ENCODE results near the gene NFIA.

DNA sequence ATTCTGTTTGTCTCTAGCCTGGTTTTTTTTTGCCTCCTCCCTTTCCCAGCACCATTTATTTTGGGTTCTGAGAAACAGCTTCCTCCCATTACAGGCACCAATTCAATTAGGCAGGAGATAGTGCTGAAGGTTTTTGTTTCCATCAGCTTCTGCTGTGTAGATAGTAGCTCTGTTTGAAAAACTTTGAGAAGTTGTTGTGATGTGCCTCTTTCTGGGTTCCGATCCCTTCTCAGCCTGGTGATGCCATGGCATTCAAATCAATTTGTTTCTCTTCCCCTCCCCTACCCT, 109.0 kb downstream of the NFIA start:
- TF ChIP-seq, protein P1, sequence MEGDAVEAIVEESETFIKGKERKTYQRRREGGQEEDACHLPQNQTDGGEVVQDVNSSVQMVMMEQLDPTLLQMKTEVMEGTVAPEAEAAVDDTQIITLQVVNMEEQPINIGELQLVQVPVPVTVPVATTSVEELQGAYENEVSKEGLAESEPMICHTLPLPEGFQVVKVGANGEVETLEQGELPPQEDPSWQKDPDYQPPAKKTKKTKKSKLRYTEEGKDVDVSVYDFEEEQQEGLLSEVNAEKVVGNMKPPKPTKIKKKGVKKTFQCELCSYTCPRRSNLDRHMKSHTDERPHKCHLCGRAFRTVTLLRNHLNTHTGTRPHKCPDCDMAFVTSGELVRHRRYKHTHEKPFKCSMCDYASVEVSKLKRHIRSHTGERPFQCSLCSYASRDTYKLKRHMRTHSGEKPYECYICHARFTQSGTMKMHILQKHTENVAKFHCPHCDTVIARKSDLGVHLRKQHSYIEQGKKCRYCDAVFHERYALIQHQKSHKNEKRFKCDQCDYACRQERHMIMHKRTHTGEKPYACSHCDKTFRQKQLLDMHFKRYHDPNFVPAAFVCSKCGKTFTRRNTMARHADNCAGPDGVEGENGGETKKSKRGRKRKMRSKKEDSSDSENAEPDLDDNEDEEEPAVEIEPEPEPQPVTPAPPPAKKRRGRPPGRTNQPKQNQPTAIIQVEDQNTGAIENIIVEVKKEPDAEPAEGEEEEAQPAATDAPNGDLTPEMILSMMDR (IDR thresholded peaks at IDR 0.05), result no peak
- TF ChIP-seq POLR2A (IDR thresholded peaks at IDR 0.05), result no peak

Data from esophagus squamous epithelium (tissue), 4 donors.